Measurements from ENCODE around the gene NOVA1.

Gene NOVA1

GRCh38 chr14:26593357-26593756 is 4.5 kb downstream of the NOVA1 start:
- no peak for DNase-seq

DNA sequence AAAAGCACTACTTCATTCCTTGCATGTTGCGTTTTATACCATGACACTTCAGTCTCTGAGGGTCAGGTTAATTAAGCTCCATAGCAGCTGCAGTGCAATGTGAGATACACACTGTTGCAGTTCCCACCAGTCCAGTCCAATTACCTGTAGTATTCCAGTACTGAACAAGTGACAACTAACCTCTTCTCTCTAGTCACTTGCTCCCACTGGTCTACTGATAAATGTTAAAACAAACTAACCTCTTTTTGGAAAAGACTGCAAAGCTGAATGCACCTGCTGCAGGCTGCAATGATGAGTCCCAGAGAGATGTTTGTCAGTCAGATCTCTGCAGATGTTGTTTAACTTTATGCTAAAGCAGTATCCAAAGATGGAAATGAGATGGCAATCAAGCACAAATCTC is 7.9 kb downstream of the NOVA1 start:
- no peak for DNase-seq

DNA sequence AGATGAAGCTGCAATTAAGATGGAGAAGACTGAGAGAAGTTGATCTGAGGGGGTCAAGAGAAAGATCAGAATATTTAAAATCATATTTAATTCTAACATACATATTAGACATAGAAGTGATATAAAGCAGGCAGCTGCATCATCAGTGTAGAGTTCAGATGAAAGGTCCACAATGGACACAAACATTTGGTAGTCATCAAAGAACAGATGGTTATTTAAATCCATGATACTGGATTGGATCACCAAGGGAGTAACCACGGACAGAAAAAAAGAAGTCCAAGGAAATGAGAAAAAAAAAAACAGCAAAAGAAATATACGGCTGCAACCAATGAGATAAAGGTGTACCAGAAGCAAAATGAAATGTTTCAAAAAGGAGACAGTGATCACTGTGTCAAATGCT is 20.1 kb downstream of the NOVA1 start:
- no peak for DNase-seq

GRCh38 chr14:26554069-26554772 is 43.6 kb downstream of the NOVA1 start:
- no peak for DNase-seq

GRCh38 chr14:26549571-26549970 is 48.3 kb downstream of the NOVA1 start:
- no peak for DNase-seq

GRCh38 chr14:26548406-26548805 is 49.4 kb downstream of the NOVA1 start:
- DNase-seq = no peak

DNA sequence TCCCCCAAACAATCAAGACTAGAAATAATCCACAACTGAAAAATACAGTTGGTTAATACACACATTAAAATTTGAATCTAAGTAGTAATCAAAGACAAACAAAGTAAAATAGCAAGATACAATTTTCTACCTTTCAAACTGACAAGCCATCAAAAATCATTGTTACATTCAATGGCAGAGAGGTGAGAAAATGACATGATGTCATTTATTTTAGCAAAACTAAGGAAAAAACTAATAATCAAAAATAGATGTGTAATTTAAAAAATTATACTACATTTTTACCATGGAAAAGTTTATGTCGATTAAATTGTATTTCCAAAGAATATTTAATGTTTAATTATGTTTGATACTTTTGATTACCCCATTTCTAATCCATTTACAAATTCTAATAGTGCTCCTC is 59.7 kb downstream of the NOVA1 start:
- no peak for DNase-seq

- DNase-seq = peak; percentile 61
Observed at GRCh38 chr14:26531894-26532293, 65.9 kb downstream of the NOVA1 start.

GRCh38 chr14:26528415-26529182 is 69.2 kb downstream of the NOVA1 start:
- no peak for DNase-seq

GRCh38 chr14:26527095-26527494 is 70.7 kb downstream of the NOVA1 start:
- DNase-seq = no peak

DNA sequence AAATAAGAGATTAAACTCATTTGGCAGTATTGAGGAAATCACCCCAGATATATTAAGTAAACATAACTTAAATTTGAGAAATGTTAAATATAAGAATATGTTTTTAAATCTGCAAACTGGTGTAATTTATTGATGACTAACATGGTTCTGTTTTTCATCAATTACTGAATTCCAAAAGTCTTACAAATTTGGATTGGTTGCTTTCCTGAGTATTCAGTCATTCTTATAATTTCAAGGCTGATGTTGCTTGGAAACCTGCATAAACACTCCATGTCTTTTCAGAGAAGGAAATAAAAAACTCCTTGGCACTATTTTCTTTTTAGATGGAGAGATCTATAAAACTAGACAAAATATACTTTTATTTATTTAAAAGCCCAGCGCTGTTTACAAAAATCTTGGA is 71.7 kb downstream of the NOVA1 start:
- peak; percentile 26 for DNase-seq

DNA sequence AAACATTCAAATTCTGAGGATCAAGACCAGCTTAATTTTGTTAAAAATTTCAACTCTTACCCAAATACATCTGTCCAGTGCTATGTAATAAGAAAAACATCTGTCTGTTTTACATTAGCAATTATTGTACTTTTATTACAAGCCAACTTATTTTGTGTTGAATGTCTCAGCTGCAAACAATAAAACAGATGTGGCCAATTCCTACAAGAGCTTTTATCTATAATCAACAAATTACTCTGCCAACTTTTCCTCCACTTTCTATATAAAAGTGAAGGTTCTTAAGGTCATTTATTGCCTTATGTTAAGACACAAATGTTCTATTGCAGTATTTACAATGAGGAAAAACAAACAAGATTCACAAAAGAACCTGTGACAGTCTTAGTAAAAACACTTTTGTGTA is 72.7 kb downstream of the NOVA1 start:
- DNase-seq = no peak

DNA sequence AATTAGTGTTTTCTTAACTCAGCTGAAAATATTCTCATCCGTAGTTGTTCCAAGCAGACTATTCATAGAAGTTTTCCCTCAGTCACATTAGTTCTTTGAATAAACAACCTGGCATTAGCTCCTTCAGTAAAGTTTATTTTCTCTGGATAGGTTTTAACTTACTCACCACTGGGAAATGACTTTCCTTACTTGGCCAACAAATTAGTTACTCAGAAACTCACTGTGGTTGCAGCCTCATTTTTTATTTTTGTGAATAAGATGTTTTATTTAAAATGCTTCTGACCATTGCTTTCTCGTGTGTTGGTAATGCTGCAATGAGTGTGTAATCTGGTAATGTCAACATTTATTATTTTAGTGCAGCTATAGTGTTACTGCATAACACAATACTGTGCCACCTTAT is 74.9 kb downstream of the NOVA1 start:
- DNase-seq = peak; percentile 23

DNA sequence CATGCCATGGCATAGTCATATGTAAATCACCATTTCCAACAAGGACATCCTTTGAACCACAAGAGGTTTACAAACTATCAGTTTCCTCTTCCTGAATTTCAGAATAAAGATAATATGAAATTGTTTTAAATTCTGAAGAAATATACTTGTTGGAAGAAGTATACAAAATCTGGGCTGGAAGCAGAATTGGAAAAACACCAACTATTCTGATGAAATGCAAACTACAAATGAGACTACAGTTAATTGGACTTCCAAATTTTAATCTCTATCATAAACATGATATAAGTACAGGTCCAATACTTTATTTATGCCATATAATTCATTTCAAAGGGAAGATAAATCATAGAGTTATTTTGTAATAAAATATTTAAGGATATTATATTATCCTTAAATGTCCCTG is 80.1 kb downstream of the NOVA1 start:
- no peak for DNase-seq

DNA sequence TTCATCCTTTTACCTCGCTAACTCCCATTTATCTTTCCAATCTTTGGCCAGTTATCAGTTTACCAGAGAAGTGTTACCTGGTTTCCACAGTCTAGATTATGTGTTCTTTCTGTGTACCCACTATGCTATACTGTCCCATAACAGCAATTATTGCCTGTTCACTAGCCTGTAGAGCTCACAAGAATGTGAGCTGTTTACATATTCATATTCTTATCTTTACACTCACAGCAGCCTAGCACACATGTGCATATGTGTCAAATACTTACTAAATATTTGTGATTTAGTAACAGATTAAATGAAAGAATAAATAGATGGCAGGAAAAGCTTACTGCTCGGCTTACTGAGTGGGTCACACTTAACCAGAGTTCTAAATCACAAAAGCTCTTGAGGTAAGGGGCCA is 97.8 kb downstream of the NOVA1 start:
- no peak for DNase-seq

DNA sequence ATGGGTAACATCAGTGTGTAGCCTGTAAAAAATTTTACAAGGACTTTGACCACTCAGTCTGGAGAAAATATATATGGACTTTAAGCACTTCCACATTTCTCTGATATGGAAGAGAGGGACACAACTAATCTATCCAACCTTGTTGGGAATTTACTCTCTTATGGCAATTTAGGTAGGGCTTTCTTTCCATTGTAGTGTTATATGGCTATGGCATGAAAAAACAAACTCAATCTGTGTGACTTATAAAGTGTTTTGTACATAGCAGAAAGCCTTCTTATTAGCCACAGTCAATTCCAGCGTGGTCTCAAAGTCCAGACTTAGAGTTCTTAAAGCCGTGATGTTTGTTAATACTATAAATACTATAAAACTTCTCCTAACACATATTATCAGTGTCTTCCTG is 98.3 kb downstream of the NOVA1 start:
- no peak for DNase-seq

GRCh38 chr14:26486922-26487321 is 110.9 kb downstream of the NOVA1 start:
- DNase-seq = no peak

GRCh38 chr14:26484562-26484961 is 113.3 kb downstream of the NOVA1 start:
- DNase-seq = no peak

GRCh38 chr14:26478967-26479366 is 118.9 kb downstream of the NOVA1 start:
- no peak for DNase-seq

GRCh38 chr14:26466862-26467261 is 131.0 kb downstream of the NOVA1 start:
- no peak for DNase-seq

GRCh38 chr14:26463136-26463535 is 134.7 kb downstream of the NOVA1 start:
- no peak for DNase-seq

DNA sequence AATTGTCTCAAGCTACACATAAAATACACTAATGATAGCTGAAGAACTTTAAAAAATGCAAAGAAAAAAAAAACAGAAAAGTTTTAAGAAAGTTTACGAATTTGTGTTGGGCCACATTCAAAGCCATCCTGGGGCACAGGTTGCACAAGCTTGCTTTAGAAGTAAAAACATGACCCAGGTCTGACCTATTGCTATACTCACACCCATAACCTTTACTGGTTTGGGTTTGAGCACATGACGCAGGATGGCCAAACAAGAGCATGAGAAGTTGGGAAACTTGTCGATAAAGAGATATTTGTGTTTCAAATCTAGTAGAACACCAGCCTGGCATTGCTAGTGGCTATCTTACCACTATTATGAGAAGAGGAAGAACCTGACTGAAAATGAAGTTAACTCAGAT is 143.7 kb downstream of the NOVA1 start:
- no peak for DNase-seq

GRCh38 chr14:26448181-26448855 is 149.5 kb downstream of the NOVA1 start:
- no peak for DNase-seq

GRCh38 chr14:26444822-26445221 is 153.0 kb downstream of the NOVA1 start:
- no peak for DNase-seq
